Inflammatory macrophage treated with lipopolysaccharide for 4 hours (primary cell): Measurements from ENCODE around the gene KANK2.

ENCODE experiments used
- DNase-seq: peaks from one replicate; pipeline ENCODE4 v3.0.0-alpha.2; 2020

The KANK2 gene

GRCh38 chr19:11225172-11225571, 27.8 kb upstream of the KANK2 start:
- DNase-seq, result no peak

GRCh38 chr19:11224429-11224828, 27.1 kb upstream of the KANK2 start:
- DNase-seq, result no peak

- DNase-seq, result no peak
Measured at GRCh38 chr19:11223200-11223599, 25.9 kb upstream of the KANK2 start.

- DNase-seq, result no peak
Measured at GRCh38 chr19:11221082-11221598, 23.8 kb upstream of the KANK2 start.

GRCh38 chr19:11214387-11214786, 17.0 kb upstream of the KANK2 start:
- no peak for DNase-seq

- DNase-seq, result no peak
Measured at GRCh38 chr19:11210656-11210928, 13.2 kb upstream of the KANK2 start.

GRCh38 chr19:11209839-11210655, 12.7 kb upstream of the KANK2 start:
- no peak for DNase-seq

GRCh38 chr19:11208561-11209471, 11.5 kb upstream of the KANK2 start:
- DNase-seq, result no peak

GRCh38 chr19:11205939-11206570, 8.7 kb upstream of the KANK2 start:
- DNase-seq, result no peak

GRCh38 chr19:11204943-11205349, 7.6 kb upstream of the KANK2 start:
- no peak for DNase-seq

- no peak for DNase-seq
Measured at GRCh38 chr19:11204076-11204602, 6.8 kb upstream of the KANK2 start.

- DNase-seq, result peak; percentile 17
Measured at GRCh38 chr19:11203194-11204075, 6.1 kb upstream of the KANK2 start.

GRCh38 chr19:11202488-11203193, 5.3 kb upstream of the KANK2 start:
- no peak for DNase-seq

GRCh38 chr19:11201791-11202190, 4.4 kb upstream of the KANK2 start:
- DNase-seq, result no peak

GRCh38 chr19:11200931-11201330, 3.6 kb upstream of the KANK2 start:
- no peak for DNase-seq

- DNase-seq, result no peak
Measured at GRCh38 chr19:11200015-11200574, 2.8 kb upstream of the KANK2 start.

GRCh38 chr19:11199517-11199916, 2.2 kb upstream of the KANK2 start:
- DNase-seq, result no peak

- no peak for DNase-seq
Measured at GRCh38 chr19:11198769-11199424, 1.6 kb upstream of the KANK2 start.

- no peak for DNase-seq
Measured at GRCh38 chr19:11198175-11198534, 810 bp upstream of the KANK2 start.

- DNase-seq, result no peak
Measured at GRCh38 chr19:11196406-11197287, 698 bp downstream of the KANK2 start.
